Heart right ventricle (tissue), 16 donors: ENCODE data around the gene SUGP2. TPM values are rescaled to one million over a fixed set of nuclear protein-coding genes. Genes with fewer than 3 reads are reported as not detected.

ENCODE experiments used
- ATAC-seq, 8 donors: fragments of 200-7000 bp; cut with Tn5 transposase; one replicate each; pipeline ENCODE4 v1.9.1; 2020; ENCODE audit warnings: mild to moderate bottlenecking in 8 of 8, moderate library complexity in 8 of 8, moderate number of reproducible peaks in 1 of 8
- DNase-seq, 2 donors: peaks; one replicate each; pipeline ENCODE4 v3.0.0-alpha.2; 2020
- H3K27ac ChIP-seq, 10 donors: fragments of 200-600 bp; sonication (generic) in 2 of 10; one replicate each; pipeline versions ENCODE4 v1.5.0 to v1.8.0; 2020 to 2022; ENCODE audit warnings: mild to moderate bottlenecking in 3 of 10
- H3K27me3 ChIP-seq, 7 donors: fragments of 200-600 bp; one replicate each; pipeline ENCODE4 v1.8.0; 2021 to 2022; ENCODE audit warnings: mild to moderate bottlenecking in 2 of 7
- H3K36me3 ChIP-seq, 9 donors: fragments of 200-600 bp; sonication (generic) in 1 of 9; one replicate each; pipeline versions ENCODE4 v1.5.0 to v1.8.0; 2020 to 2022; ENCODE audit warnings: mild to moderate bottlenecking in 2 of 9
- H3K4me1 ChIP-seq, 9 donors: fragments of 200-600 bp; sonication (generic) in 1 of 9; one replicate each; pipeline versions ENCODE4 v1.5.0 to v1.8.0; 2020 to 2022; ENCODE audit warnings: mild to moderate bottlenecking in 4 of 9
- H3K4me3 ChIP-seq, 10 donors: fragments of 200-600 bp; sonication (generic) in 2 of 10; one replicate each; pipeline versions ENCODE4 v1.5.0 to v1.8.0; 2020 to 2022; ENCODE audit warnings: mild to moderate bottlenecking in 7 of 10, moderate library complexity in 2 of 10
- H3K9me3 ChIP-seq, 11 donors: fragments of 200-600 bp in 10 of 11; sonication (generic) in 2 of 11; one replicate each; pipeline versions ENCODE4 v1.5.0 to v1.8.0; 2013 to 2022; ENCODE audit warnings: mild to moderate bottlenecking in 2 of 11, control low read depth in 1 of 11, moderate library complexity in 1 of 11
- WGBS, 2 donors: extraction: QIAGEN DNeasy Blood & Tissue Kit; methylation state at CpG; one replicate each; pipeline ENCODE4 v1.1.7; 2013; ENCODE audit warnings: inconsistent platforms in 1 of 2; 5-methylcytosine and 5-hydroxymethylcytosine counted together
- intact Hi-C, 10 donors: fragments of 100-400 bp; cut with DNase I; formaldehyde crosslinking; loops; one replicate each; pipeline versions ENCODE4 v1.11.1 to v1.14.2; 2022
- polyA plus RNA-seq, 2 donors: library from polyadenylated mRNA; stranded (reverse); fragments of 200-250 nt; gene quantifications; one replicate each; pipeline ENCODE4 v1.2.3, GENCODE V29; 2013
- total RNA-seq, 10 donors: library from RNA; stranded (reverse); fragmentation: NEBNext Ultra II Directional in 3 of 10; extraction: Animal tissue kit (Norgen Biotek cat#: 25700) in 3 of 10; gene quantifications; one replicate each; pipeline versions ENCODE4 v1.2.1 to v1.2.4, GENCODE V29; 2021 to 2023
- TF ChIP-seq, protein P1 (sequence below), 9 donors: fragments of 200-600 bp; sonication (generic) in 2 of 9; IDR thresholded peaks; one replicate each; pipeline versions ENCODE4 v1.5.0 to v1.8.0; 2021 to 2022; ENCODE audit warnings: antibody characterized with exemption in 9 of 9, mild to moderate bottlenecking in 5 of 9, moderate library complexity in 1 of 9
- donor health status: Arrhythmogenic right ventricular cardiomyopathy.
- donor health status: ischemic (EF 13 %, LVEDD 7.1; RV severe dilation, severe dysfunction).
- donor health status: healthy with polysubstance abuse.
- donor health status: DM: no; HTN: yes; CAD: no.
- donor health status: DM: no; HTN: no; CAD: no.
- donor health status: ischemic (EF 25% LVEDD 6.9; RV normal size, moderate dysfunction).
- donor health status: ischemic (EF 25% LVEDD 5.7; RV mildly dilated, moderate dysfunction).
- donor health status: healthy.
- donor health status: DM: yes; HTN: yes; CAD: no.
- donor health status: Ischemic cardiomyopathy.
- donor health status: ischemic (EF 35%, LVEDD 5.7; RV mildly dilated, moderate dysfunction).
- donor health status: nonischemic (EF 11% LVEDD 7.7; RV severe dilation, severe dysfunction).
- donor health status: DM: yes; HTN: yes; CAD: no.
- donor health status: PGD.
- donor health status: ischemic (EF 29% LVEDD 5.4; RV normal size, mild dysfunction).
- donor health status: nonischemic (EF 23%, LVEDD 6.1; RV moderate dilation, normal function).

SUGP2 gene
- total and polyA plus RNA-seq, 12 donors: 27.2 to 85.2 (median 63.3) TPM

DNA sequence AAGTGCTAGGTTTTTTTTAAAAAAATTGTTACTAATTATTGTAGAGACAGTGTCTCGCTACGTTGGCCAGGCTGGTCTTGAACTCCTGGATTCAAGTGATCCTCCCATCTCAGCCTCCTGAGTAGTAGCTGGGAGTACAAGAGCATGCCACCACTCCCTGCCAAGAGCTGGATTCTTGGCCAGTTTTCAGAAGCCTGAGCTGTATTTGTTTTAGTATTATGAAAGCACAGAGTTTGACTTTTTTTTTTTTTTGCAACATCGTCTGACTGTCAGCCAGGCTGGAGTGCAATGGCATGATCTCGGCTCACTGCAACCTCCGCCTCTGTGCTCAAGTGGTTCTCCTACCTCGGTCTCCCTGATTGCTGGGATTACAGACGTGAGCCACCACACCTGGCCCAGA lies 7.1 kb upstream of the SUGP2 start:
- Histone ChIP-seq H3K4me1 (peaks cover 0 to 9% (median 3%) of the 10 kb centered on the region in 9 donors), H3K27ac (peak overlapping the region in 2 of 10 donors; percentile 8 to 45), H3K36me3 (peaks cover 0 to 53% (median 0%) of the 10 kb centered on the region in 9 donors), H3K4me3 (no peak overlapping the region), H3K27me3 (no peaks in the 10 kb centered on the region), H3K9me3 (no peaks in the 10 kb centered on the region)
- TF ChIP-seq, protein P1, sequence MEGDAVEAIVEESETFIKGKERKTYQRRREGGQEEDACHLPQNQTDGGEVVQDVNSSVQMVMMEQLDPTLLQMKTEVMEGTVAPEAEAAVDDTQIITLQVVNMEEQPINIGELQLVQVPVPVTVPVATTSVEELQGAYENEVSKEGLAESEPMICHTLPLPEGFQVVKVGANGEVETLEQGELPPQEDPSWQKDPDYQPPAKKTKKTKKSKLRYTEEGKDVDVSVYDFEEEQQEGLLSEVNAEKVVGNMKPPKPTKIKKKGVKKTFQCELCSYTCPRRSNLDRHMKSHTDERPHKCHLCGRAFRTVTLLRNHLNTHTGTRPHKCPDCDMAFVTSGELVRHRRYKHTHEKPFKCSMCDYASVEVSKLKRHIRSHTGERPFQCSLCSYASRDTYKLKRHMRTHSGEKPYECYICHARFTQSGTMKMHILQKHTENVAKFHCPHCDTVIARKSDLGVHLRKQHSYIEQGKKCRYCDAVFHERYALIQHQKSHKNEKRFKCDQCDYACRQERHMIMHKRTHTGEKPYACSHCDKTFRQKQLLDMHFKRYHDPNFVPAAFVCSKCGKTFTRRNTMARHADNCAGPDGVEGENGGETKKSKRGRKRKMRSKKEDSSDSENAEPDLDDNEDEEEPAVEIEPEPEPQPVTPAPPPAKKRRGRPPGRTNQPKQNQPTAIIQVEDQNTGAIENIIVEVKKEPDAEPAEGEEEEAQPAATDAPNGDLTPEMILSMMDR (IDR thresholded peaks at IDR 0.05): no peak
- 71% methylated on average over 7 of the region's 7 CpGs for WGBS, 2 donors
- intact Hi-C loops: no loop called here
- ATAC-seq (peak in 4 of 8 donors; percentile 32 to 77 (median 42)), DNase-seq (peak in 1 of 2 donors; percentile 29)

DNA sequence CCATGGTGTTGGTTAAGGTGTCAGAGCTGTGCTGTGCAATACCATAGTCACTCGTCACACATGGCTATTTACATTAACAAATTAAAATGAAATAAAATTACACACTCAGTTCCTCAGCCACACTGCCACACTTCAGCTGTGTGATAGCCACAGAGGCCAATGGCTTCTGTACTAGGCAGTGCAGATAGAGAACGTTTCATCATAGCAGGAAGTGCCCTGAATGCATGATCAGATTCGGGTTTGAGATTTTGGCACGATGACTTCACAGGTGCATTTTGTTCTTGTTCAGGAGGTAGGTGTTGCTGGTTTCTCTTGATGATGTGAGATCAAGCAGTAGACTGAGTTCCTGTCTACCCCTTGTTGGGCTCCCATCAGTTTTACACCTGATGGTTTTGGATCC lies 6.6 kb upstream of the SUGP2 start:
- TF ChIP-seq, protein P1 (IDR thresholded peaks at IDR 0.05): no peak
- intact Hi-C loops: no loop called here
- no peak overlapping the region for H3K4me3 ChIP-seq
- H3K4me1 ChIP-seq: peaks cover 0 to 13% (median 3%) of the 10 kb centered on the region in 9 donors
- no peak for ATAC-seq
- H3K36me3 ChIP-seq: peaks cover 0 to 49% (median 0%) of the 10 kb centered on the region in 9 donors
- H3K27ac ChIP-seq: peak overlapping the region in 1 of 10 donors; percentile 45
- DNase-seq: no peak
- H3K9me3 ChIP-seq: no peaks in the 10 kb centered on the region
- H3K27me3 ChIP-seq: no peaks in the 10 kb centered on the region
- WGBS, 2 donors: 76 to 85% methylated on average over 4 of the region's 4 CpGs

DNA sequence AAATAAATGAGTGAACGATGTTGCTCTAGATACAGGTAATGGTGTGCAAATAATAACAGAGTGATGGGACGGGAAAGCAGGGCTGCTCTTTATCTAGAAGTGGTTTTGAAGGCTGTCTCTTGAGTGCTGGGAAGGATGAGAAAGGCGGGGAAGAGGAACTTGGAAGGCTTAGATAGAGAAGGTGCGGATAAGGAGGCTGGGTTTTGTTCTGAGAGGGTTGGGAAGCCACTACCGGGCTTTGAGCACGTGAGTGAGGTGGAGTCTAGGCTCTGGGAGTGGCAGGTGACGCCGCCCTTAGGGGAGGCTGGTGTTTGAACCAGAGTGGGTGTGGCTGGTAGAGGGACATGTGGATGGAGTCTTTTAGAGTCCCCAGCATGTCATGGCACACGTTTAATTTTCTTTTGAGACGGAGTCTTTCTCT lies 897 bp upstream of the SUGP2 start:
- no peaks in the 10 kb centered on the region for H3K27me3 ChIP-seq
- peaks cover 0 to 42% (median 0%) of the 10 kb centered on the region in 9 donors for H3K36me3 ChIP-seq
- 8 to 9% methylated on average over 10 of the region's 10 CpGs for WGBS, 2 donors
- peak overlapping the region in 8 of 10 donors; percentile 91 to 100 (median 98) for H3K27ac ChIP-seq
- peak in 1 of 8 donors; percentile 42 for ATAC-seq
- H3K4me1 ChIP-seq: peaks cover 0 to 38% (median 29%) of the 10 kb centered on the region in 9 donors
- intact Hi-C loops: no loop called here
- TF ChIP-seq, protein P1 (IDR thresholded peaks at IDR 0.05): no peak
- no peak for DNase-seq
- H3K9me3 ChIP-seq: no peaks in the 10 kb centered on the region
- peak overlapping the region; percentile 71 to 99 (median 86) for H3K4me3 ChIP-seq

GRCh38 chr19:19033176-19033425 lies 216 bp downstream of the SUGP2 start:
- peak in 4 of 8 donors; percentile 0 to 44 (median 5) for ATAC-seq
- peaks cover 0 to 38% (median 29%) of the 10 kb centered on the region in 9 donors for H3K4me1 ChIP-seq
- no peaks in the 10 kb centered on the region for H3K27me3 ChIP-seq
- WGBS, 2 donors: 0 to 1% methylated on average over 16 to 32 of the region's 32 CpGs
- peak overlapping the region; percentile 91 to 100 (median 98) for H3K27ac ChIP-seq
- H3K4me3 ChIP-seq: peak overlapping the region; percentile 71 to 99 (median 86)
- peaks cover 0 to 46% (median 9%) of the 10 kb centered on the region in 9 donors for H3K36me3 ChIP-seq
- intact Hi-C loops: no loop called here
- DNase-seq: no peak
- TF ChIP-seq, protein P1 (IDR thresholded peaks at IDR 0.05): no peak
- no peaks in the 10 kb centered on the region for H3K9me3 ChIP-seq
